WTC11 (cell line): ENCODE measurements around the gene ZFPM1.

Experiments
- CREB1 ChIP-seq: sonication (generic); formaldehyde crosslinking; IDR thresholded peaks from 2 replicates; pipeline ENCODE4 v1.8.0; 2023; ENCODE audit warnings: mild to moderate bottlenecking, missing genetic modification reagents
- CTCF ChIP-seq: fragments of 200-600 bp; IDR thresholded peaks from 2 replicates; pipeline ENCODE4 v1.8.0; 2022; ENCODE audit warnings: antibody characterized with exemption
- ETV6 ChIP-seq: sonication (generic); formaldehyde crosslinking; IDR thresholded peaks from 2 replicates; pipeline ENCODE4 v1.8.1; 2022; ENCODE audit warnings: mild to moderate bottlenecking, missing genetic modification reagents
- FOXP1 ChIP-seq: sonication (generic); formaldehyde crosslinking; IDR thresholded peaks from 2 replicates; pipeline ENCODE4 v1.8.0; 2022; ENCODE audit warnings: missing genetic modification reagents, mild to moderate bottlenecking, moderate library complexity, borderline replicate concordance
- GTF2I ChIP-seq: fragments of 250-450 bp; sonication (Bioruptor Pico); conservative IDR thresholded peaks from 2 replicates; pipeline ENCODE4 v1.4.0; 2021; ENCODE audit warnings: mild to moderate bottlenecking
- IRF2 ChIP-seq: sonication (generic); formaldehyde crosslinking; IDR thresholded peaks from 2 replicates; pipeline ENCODE4 v1.8.0; 2022; ENCODE audit warnings: low read depth, missing genetic modification reagents, borderline replicate concordance
- KAT7 ChIP-seq: sonication (generic); formaldehyde crosslinking; IDR thresholded peaks from 2 replicates; pipeline ENCODE4 v1.8.1; 2023; ENCODE audit warnings: missing genetic modification reagents, mild to moderate bottlenecking, borderline replicate concordance
- SP1 ChIP-seq: sonication (generic); formaldehyde crosslinking; conservative IDR thresholded peaks from 2 replicates; pipeline ENCODE4 v1.8.1; 2022; ENCODE audit warnings: missing genetic modification reagents
- ZNF396 ChIP-seq: fragments of 250-450 bp; sonication (Bioruptor Pico); IDR thresholded peaks from 2 replicates; pipeline ENCODE4 v1.8.0; 2021; ENCODE audit warnings: mild to moderate bottlenecking, moderate library complexity, borderline replicate concordance

- no peak for TF ChIP-seq CTCF
- TF ChIP-seq CREB1 (CRISPR knock-in tag) = no peak
- no peak for TF ChIP-seq IRF2 (CRISPR knock-in tag)
- no peak for TF ChIP-seq FOXP1 (CRISPR knock-in tag)
- no peak for TF ChIP-seq KAT7 (CRISPR knock-in tag)
- no peak for TF ChIP-seq GTF2I (CRISPR knock-in tag)
- TF ChIP-seq SP1 = no peak
- TF ChIP-seq ZNF396 (CRISPR knock-in tag) = no peak
- TF ChIP-seq ETV6 = no peak
These were observed 32.6 kb upstream of the ZFPM1 start for GRCh38 chr16:88420496-88420895.
